Measurements from ENCODE around the gene TP53I13. TPM values are rescaled to one million over a fixed set of nuclear protein-coding genes. Genes with fewer than 3 reads are reported as not detected.

Gene TP53I13
- total RNA-seq, 1 experiment from 2014 or later = 43.8 TPM

DNA sequence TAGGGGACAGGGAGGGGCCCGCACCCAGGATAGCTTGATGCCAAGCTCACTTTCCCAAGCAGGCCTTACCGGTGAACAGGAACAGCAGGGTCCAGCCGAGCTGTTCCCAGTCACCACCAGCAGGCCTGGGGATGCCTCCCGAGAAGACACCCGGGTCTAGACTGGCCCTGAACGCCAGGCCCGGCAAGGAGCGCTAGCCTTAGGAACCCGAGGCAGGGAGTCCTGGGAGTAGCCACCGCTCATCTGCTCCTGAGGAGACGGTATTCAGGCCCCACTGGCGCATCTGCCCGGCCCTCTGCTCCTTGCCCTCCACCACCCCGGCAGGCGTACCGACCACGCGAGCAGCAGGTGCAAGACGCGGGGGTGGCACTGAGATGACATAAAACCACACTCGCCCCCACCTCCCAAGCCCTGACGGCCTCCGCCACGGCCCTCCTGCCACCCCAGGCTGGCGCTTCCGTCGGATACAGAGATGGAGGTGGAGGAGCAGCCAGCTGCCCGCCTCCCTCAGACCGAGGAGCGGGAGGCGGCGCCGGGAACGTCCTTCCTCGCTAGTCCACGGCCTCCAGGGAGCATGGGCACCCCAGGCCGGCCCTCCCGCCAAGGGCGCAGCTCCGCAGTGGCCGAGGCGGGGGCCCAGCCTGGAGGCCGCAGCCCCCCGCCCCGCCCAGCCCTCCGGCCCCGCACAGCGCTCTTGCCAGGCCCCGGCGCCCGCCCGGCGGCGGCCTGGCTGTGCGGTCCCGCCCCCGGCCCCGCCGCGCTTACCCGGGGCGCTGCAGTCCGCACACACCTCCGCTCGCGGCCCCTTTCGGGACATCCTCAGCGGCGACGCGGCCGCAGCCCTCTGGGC is 20.3 kb downstream of the TP53I13 start:
- H3K4me1 ChIP-seq (ENCODE audit: low read length) = peaks cover 71% of the 10 kb centered on the region
- H3K9me2 ChIP-seq (replicated peaks; ENCODE audit: insufficient read depth, low read length) = no peaks in the 10 kb centered on the region
- peaks cover 8% of the 10 kb centered on the region for H3K36me3 ChIP-seq (ENCODE audit: insufficient read depth, low read length)
- H3K79me2 ChIP-seq (ENCODE audit: low read length) = peaks cover 52% of the 10 kb centered on the region
- H3K9ac ChIP-seq (ENCODE audit: low read length) = peak overlapping the region; percentile 95
- no peaks in the 10 kb centered on the region for H3K27me3 ChIP-seq (ENCODE audit: low read length)
- peak overlapping the region; percentile 88 for H3K4me2 ChIP-seq (ENCODE audit: low read depth, low read length, poor library complexity, severe bottlenecking)
- H4K20me1 ChIP-seq (ENCODE audit: insufficient read depth, low read depth, low read length) = peaks cover 11% of the 10 kb centered on the region; the same call in 1 of the 2 replicates
- peak overlapping the region; percentile 99 for H3K4me3 ChIP-seq (ENCODE audit: low read length)
- H2AFZ ChIP-seq (ENCODE audit: low read length) = no peak overlapping the region
- H3K9me3 ChIP-seq (ENCODE audit: low read length) = no peaks in the 10 kb centered on the region; the same call in 1 of the 2 replicates
- peak overlapping the region; percentile 27; the same call in 1 of the 2 replicates for H3K27ac ChIP-seq (ENCODE audit: low read length)
- DNase-seq = peak; percentile 73

DNA sequence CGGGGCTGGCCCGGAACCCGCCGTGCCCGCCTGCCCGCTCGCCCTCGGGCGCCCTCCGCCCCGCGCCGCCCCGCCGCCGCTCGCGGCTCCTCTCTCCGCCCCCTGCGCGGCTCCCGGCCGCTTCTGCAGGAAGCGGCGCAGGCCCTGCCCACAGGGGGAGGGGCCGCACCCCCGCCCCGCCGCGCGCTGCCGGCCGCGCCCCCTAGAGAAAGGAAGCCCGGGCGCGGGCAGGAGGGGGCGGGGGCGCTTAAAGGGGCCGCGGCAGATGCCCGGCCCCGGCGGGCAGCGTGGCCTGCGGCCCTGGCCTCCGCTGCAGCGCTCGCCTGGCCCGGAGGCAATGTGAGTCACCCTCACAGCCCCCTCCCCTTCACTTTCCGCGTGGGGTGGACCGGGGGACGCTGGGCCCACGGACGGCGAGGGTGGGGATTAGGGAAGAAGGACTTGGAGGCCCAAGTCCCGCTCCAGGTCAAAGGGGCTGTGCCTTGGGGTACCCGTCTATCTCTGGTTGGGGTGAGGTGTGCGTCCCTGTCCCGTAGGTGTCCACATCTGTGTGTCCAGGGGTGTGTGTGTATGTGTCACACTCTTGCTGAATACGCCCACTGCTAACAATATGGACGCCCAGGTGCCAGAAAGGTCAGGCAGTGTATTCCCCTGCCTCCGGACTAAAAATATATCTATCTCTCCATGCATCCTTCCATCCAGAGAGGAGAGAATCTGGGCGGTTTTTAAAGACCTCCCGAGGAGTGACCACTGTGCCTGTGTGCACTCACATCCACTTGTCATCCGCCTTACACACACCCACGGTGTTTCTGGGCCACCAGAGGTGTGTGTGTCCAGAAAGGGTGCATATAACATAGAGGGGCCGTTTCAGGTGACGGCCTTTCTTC is 21.3 kb downstream of the TP53I13 start, which contains the start of gene GIT1:
Gene GIT1, minus strand, starts transcription at position 125 of the 887 bp plus-strand sequence. CDS start 270 bp downstream, outside the sequence.
- peaks cover 45% of the 10 kb centered on the region for H3K79me2 ChIP-seq (ENCODE audit: low read length)
- peak within 1 kb of the TSS; percentile 89 for H3K27ac ChIP-seq (ENCODE audit: low read length)
- no peaks in the 10 kb centered on the region for H3K9me2 ChIP-seq (replicated peaks; ENCODE audit: insufficient read depth, low read length)
- H4K20me1 ChIP-seq (ENCODE audit: insufficient read depth, low read depth, low read length) = peaks cover 17% of the 10 kb centered on the region
- no peaks in the 10 kb centered on the region for H3K27me3 ChIP-seq (ENCODE audit: low read length)
- no peaks in the 10 kb centered on the region for H3K9me3 ChIP-seq (ENCODE audit: low read length)
- peak within 1 kb of the TSS; percentile 38 for H2AFZ ChIP-seq (ENCODE audit: low read length)
- H3K4me2 ChIP-seq (ENCODE audit: low read depth, low read length, poor library complexity, severe bottlenecking) = peak within 1 kb of the TSS; percentile 97
- H3K4me1 ChIP-seq (ENCODE audit: low read length) = peaks cover 78% of the 10 kb centered on the region
- peak; percentile 96 for DNase-seq
- peak within 1 kb of the TSS; percentile 99 for H3K4me3 ChIP-seq (ENCODE audit: low read length)
- no peaks in the 10 kb centered on the region for H3K36me3 ChIP-seq (ENCODE audit: insufficient read depth, low read length)
- peak within 1 kb of the TSS; percentile 97 for H3K9ac ChIP-seq (ENCODE audit: low read length)

DNA sequence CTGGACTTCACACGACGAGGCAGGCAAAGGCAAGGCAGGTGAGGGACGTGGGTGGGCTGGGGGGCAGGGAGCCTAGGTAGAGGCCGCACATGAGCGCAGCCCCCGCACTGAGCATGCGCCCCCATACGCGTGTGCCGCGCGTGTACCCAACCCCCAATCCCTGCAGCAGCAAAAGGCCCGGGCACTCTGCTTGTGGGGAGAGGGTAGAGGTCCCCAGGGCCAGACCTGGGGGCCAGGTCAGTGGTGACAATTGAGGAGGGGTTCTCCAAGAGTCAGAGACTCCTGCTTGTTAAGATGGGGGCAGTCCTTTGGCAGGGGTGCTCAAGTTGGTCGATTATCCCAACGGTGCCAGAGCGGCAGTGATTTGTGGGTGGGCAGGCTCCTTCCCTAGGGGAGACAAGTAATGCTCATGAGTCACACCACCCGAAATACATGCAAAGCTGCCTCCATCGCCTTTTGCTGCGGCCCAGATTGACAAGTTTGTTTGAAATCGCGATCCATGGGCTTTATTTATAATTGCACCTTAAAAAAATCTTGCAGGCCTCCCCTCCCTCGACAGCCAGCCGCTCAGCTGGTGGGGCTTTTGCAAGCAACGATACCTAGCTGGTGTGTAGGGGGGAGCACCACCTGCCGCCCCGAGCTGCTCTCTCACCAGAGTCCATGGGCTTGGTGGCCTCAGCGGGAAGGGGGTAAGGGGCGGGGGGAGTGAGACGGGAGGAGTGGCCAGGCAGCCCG is 22.1 kb downstream of the TP53I13 start:
- no peaks in the 10 kb centered on the region for H3K27me3 ChIP-seq (ENCODE audit: low read length)
- peaks cover 72% of the 10 kb centered on the region for H3K4me1 ChIP-seq (ENCODE audit: low read length)
- no peaks in the 10 kb centered on the region for H3K36me3 ChIP-seq (ENCODE audit: insufficient read depth, low read length)
- H3K9me2 ChIP-seq (replicated peaks; ENCODE audit: insufficient read depth, low read length) = no peaks in the 10 kb centered on the region
- no peaks in the 10 kb centered on the region for H3K9me3 ChIP-seq (ENCODE audit: low read length)
- peaks cover 40% of the 10 kb centered on the region for H3K79me2 ChIP-seq (ENCODE audit: low read length)
- peak overlapping the region; percentile 97 for H3K4me2 ChIP-seq (ENCODE audit: low read depth, low read length, poor library complexity, severe bottlenecking)
- H3K4me3 ChIP-seq (ENCODE audit: low read length) = peak overlapping the region; percentile 94
- peak overlapping the region; percentile 93 for H2AFZ ChIP-seq (ENCODE audit: low read length)
- DNase-seq = peak; percentile 93
- peak overlapping the region; percentile 97 for H3K9ac ChIP-seq (ENCODE audit: low read length)
- H4K20me1 ChIP-seq (ENCODE audit: insufficient read depth, low read depth, low read length) = peaks cover 25% of the 10 kb centered on the region
- peak overlapping the region; percentile 89 for H3K27ac ChIP-seq (ENCODE audit: low read length)

DNA sequence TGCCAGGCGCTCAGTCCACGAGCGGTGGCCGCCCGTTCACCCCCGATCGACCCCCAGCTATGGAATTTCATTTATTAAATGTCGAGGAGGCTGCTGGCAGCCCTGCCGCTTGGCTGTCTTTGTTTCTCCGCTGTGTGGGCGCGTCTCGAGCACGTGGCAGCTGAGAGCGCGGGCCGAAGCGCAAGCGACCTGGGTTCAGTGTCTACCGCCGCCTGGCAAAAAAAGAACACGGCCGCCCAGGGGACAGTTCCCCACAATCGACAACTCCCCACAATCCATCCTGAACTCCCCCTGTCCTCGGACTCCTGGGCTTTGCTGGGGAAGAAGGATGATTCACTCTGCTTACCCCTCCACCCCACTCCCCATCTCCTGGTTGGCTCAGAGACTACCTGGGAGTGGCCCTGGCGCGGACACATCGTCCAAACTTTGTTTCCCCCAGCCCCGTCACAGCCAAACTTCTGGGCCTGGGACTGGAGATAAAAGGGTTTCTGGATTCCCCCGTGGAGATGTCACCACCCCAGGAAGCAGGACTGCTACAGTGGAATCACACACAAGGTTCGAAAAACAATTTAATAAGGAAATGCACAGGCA is 22.7 kb downstream of the TP53I13 start:
- H3K36me3 ChIP-seq (ENCODE audit: insufficient read depth, low read length) = no peaks in the 10 kb centered on the region
- no peaks in the 10 kb centered on the region for H3K9me2 ChIP-seq (replicated peaks; ENCODE audit: insufficient read depth, low read length)
- H4K20me1 ChIP-seq (ENCODE audit: insufficient read depth, low read depth, low read length) = peaks cover 32% of the 10 kb centered on the region
- peaks cover 33% of the 10 kb centered on the region for H3K79me2 ChIP-seq (ENCODE audit: low read length)
- H3K4me2 ChIP-seq (ENCODE audit: low read depth, low read length, poor library complexity, severe bottlenecking) = peak overlapping the region; percentile 97
- H3K4me1 ChIP-seq (ENCODE audit: low read length) = peaks cover 66% of the 10 kb centered on the region
- H3K9ac ChIP-seq (ENCODE audit: low read length) = peak overlapping the region; percentile 97
- H3K4me3 ChIP-seq (ENCODE audit: low read length) = peak overlapping the region; percentile 94
- no peaks in the 10 kb centered on the region for H3K9me3 ChIP-seq (ENCODE audit: low read length)
- H3K27ac ChIP-seq (ENCODE audit: low read length) = peak overlapping the region; percentile 89
- peak overlapping the region; percentile 93 for H2AFZ ChIP-seq (ENCODE audit: low read length)
- no peaks in the 10 kb centered on the region for H3K27me3 ChIP-seq (ENCODE audit: low read length)
- peak; percentile 87 for DNase-seq

DNA sequence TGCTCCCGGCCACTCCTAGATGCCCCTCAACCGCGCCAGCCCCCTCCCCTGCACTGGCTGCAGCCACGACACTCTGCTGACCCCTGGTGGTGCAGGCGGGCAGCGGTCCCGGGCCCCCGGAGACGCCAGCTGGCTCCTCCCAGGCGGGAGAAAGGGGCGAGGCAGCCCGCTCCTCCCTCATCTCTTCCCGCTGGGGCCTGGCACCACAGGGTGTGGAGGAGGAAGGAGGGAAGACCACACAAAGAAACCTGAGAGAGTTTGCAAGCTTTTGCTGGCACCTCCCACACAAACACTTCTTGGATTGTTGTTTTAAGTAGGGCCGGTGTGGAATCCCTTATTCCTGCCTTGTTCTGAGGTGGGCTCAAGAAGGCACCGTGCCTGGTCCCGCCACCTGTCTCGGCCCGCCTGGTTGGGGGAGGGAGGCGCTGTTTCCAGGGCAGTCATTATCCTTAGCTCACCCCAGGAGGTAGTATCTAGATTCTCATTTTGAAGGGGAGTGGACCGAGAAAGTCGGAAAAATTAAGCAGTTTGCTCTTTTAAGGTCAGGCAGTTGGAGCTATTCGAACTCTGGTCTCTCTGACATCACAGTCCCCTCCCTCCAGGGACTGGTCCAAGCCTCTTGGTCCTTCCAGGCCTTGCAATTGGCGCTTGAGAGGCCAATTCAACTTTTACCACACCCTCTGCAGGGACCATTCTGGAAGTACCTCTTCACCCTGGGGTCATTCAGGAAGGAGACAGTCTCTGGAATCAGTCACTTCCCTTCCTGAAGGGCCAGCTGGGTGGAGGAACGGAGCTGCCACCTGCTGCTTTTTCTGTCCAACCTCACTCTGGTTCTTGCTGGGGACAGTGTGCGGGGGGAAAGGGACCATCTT is 23.5 kb downstream of the TP53I13 start:
- peak; percentile 92 for DNase-seq
- Histone ChIP-seq H3K27me3 (ENCODE audit: low read length) (no peaks in the 10 kb centered on the region), H3K9me2 (replicated peaks; ENCODE audit: insufficient read depth, low read length) (no peaks in the 10 kb centered on the region), H3K27ac (ENCODE audit: low read length) (peak overlapping the region; percentile 89), H4K20me1 (ENCODE audit: insufficient read depth, low read depth, low read length) (peaks cover 38% of the 10 kb centered on the region), H3K36me3 (ENCODE audit: insufficient read depth, low read length) (no peaks in the 10 kb centered on the region), H3K4me3 (ENCODE audit: low read length) (peak overlapping the region; percentile 94), H3K4me2 (ENCODE audit: low read depth, low read length, poor library complexity, severe bottlenecking) (peak overlapping the region; percentile 97), H3K9me3 (ENCODE audit: low read length) (no peaks in the 10 kb centered on the region), H3K4me1 (ENCODE audit: low read length) (peaks cover 59% of the 10 kb centered on the region), H3K9ac (ENCODE audit: low read length) (peak overlapping the region; percentile 97), H2AFZ (ENCODE audit: low read length) (peak overlapping the region; percentile 93), H3K79me2 (ENCODE audit: low read length) (peaks cover 26% of the 10 kb centered on the region)

DNA sequence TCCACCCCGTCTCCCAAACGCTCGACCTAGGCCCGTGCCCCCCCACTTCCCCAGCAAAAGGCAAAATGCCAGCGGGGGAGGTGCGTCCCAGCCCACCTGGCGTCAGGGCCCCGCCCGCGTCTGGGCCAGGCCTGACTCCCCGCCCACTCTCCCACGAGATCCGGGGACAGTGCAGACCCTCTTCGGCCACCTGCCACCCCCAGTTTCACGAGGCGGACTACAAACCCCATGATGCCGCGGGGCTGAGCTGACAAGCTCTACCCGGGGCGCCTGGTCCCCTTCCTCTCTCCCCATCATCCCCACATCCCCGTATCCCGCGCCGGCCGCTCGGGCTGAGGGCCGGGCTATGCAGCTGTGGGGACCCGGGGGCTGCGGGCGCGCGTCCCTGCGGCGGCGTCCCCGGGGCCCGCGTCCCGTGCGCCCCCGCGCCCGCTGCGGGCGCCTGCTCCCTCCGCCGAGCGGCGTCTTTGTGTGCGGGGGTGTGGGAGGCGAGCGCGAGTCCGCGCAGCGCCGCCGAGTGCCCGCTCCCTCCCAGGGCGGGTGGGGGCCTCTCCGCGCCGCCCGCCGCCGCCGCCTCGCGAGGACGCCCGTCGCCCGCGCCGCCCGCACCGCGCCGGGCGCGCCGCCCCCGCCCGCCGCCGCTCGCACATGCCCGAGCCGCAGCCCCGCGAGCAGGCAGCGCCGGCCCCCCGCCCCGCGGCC is 24.5 kb downstream of the TP53I13 start, which contains the start of gene ANKRD13B:
Gene ANKRD13B, plus strand, starts transcription at position 283 of the 702 bp plus-strand sequence. CDS start 490 bp downstream, outside the sequence.
- Histone ChIP-seq H3K9me3 (ENCODE audit: low read length) (no peaks in the 10 kb centered on the region), H2AFZ (ENCODE audit: low read length) (peak within 1 kb of the TSS; percentile 73; the same call in 1 of the 2 replicates), H3K79me2 (ENCODE audit: low read length) (peaks cover 15% of the 10 kb centered on the region), H3K27me3 (ENCODE audit: low read length) (no peaks in the 10 kb centered on the region), H3K4me2 (ENCODE audit: low read depth, low read length, poor library complexity, severe bottlenecking) (peak within 1 kb of the TSS; percentile 97), H3K4me1 (ENCODE audit: low read length) (peaks cover 48% of the 10 kb centered on the region), H4K20me1 (ENCODE audit: insufficient read depth, low read depth, low read length) (peaks cover 44% of the 10 kb centered on the region), H3K9ac (ENCODE audit: low read length) (peak within 1 kb of the TSS; percentile 76), H3K27ac (ENCODE audit: low read length) (peak within 1 kb of the TSS; percentile 15), H3K9me2 (replicated peaks; ENCODE audit: insufficient read depth, low read length) (no peaks in the 10 kb centered on the region), H3K36me3 (ENCODE audit: insufficient read depth, low read length) (no peaks in the 10 kb centered on the region), H3K4me3 (ENCODE audit: low read length) (peak within 1 kb of the TSS; percentile 94)
- peak; percentile 84 for DNase-seq

All from Karpas-422 (cell line).